ENCODE data around the gene PLD6.

The PLD6 gene

DNA sequence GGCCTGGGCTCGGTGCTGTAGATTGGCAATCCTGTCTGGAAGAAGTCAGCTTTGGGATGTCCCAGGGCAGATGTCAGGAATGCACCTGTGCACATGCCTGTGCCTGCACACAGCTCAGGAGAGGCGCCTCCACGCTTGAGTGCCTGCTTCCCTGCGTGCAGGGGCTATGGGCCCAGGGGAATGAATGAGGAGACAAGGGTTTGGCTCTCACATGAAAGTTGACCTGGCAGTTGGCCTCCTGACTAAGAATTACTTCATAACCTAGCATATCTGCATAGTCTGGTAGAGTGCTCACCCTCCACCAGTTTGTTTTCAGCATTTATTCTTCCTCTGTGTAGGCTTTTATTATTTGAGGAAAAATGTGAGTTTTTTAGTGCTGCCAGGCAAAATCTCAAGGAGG is 50.0 kb downstream of the PLD6 start:
- no peak for DNase-seq (ENCODE audit: low read depth, low spot score)

DNA sequence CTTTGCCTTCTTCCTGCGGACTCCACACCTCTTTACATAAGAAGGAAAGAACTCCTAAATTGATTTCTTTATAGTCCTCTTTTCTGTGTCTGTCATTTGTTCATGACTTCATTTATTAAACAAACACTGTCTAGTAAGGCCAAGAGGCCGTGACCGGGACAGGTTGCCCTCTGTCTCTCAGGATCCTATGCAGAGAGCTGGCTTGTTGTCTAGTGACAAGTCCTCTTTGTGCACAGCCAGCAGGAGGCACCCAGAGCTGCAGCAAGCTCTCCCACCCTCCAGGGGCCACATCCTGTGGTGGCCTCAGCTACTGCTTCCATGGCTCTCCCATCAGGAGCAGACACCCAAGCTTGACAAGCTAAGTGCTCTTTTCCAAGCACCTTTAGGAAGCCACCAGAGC is 50.6 kb downstream of the PLD6 start:
- DNase-seq (ENCODE audit: low read depth, low spot score), result no peak

DNA sequence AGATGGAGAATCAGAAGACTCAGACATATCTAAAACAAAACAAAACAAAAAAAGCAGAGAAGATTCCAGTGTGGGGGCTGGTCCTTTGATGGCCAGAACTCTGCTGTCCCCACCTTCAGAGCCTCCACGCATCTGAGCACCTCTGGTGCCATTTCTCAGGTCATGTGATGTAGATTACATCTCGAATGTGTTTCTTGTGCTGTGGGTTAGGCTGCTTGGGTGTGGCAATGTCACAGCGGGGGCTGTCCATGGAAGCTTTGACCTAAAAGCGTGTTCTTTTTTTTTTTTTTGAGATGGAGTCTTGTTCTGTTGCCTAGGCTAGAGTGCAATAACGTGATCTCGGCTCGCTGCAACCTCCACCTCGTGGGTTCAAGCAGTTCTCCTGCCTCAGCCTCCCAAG is 51.2 kb downstream of the PLD6 start:
- DNase-seq (ENCODE audit: low read depth, low spot score), result no peak

DNA sequence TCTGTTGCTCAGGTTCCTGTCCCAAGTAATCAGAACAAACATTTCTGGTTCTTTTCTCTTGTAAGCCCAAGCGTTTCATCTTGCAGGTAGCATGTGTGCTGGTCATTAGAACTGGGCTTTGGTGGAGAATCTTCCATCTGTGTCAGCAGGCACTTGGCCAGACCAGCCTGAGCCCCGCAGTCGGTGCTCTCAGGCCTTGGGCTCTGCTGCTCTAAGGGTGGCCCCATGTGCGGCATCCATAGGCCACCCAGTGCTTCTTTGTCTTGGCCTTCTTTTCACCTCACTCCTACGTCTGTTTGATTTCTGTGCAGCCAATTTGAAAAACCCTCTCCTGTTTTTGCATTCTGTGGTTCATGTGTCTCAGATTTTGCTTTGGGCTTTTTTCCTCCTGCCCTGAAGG is 51.6 kb downstream of the PLD6 start:
- no peak for DNase-seq (ENCODE audit: low read depth, low spot score)

DNA sequence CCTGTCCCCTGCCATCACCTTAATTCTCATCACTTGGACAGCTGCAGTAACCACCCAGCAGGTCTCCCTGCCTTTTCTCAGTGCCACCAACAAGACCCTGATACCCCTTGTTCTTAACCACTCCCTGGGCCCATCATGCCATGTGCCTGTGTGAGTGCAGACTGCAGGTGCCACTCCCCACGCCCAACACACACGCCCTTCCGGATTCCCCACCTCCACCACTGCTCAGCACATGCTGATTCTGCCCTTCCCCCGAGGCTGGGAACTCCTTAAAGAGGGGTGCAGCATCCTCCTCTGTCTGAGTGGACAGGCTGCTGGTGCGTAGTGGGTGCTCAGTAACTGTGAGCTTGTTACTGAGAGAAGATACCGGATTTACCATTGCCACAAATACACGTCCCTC is 52.4 kb downstream of the PLD6 start:
- no peak for DNase-seq (ENCODE audit: low read depth, low spot score)

DNA sequence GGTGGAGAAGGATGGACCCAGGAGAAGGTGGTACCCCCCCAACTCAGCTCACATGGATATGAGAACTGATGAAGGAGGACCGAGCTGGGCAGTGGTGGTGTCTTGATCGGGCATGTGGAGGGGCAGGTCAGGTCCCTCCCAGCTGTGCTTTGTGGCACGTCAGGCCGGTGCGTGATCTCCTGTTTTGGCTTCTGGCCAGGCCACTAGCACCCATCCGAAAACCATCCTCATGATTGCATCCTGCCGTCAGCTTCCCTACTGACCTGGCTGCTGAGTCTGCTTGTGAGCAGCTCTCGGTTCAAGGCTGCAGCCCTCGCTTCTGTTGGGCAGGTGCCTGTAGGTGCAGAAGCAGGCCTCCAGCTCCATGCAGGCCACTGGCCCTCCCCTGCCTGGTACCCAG is 53.1 kb downstream of the PLD6 start:
- DNase-seq (ENCODE audit: low read depth, low spot score), result no peak

DNA sequence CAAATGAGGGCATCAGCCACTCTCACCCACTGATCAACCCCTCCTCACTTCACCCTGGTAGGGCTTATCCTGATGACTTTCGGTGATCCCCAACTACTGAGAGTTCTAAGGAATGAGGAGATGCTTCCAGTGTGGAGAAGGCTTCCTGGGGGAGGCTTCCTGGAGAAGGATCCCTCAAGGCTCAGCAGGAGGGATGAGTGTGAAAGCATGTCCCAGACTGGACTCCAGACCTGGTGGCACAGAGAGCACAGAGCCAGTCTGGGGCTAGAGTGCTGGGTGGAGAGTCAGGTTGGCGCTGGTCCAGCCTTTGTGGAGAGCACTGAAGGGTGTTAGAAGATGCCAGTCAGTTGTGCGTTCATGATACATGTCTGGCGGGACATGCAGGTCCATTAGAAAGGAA is 53.7 kb downstream of the PLD6 start:
- DNase-seq (ENCODE audit: low read depth, low spot score), result no peak

DNA sequence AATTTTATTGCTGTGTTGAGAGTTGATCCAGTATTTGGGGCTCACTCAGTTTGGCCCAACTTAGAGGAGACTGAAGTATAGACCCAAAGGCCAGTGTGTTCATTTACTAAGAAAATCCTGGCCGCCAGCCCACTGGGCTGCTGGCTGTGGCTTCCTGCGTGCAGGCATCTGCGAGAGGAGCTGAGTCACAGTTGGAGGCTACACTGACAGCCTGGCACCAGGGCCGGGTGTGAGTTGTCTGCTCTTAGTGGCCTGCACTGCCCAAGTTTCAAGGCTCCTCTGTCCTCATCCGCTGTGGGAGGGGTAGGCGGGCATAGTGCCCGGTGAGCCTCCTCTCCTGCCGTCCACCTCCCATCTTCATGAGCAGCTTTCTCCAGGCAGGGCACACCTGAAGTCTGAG is 54.2 kb downstream of the PLD6 start:
- DNase-seq (ENCODE audit: low read depth, low spot score), result no peak

DNA sequence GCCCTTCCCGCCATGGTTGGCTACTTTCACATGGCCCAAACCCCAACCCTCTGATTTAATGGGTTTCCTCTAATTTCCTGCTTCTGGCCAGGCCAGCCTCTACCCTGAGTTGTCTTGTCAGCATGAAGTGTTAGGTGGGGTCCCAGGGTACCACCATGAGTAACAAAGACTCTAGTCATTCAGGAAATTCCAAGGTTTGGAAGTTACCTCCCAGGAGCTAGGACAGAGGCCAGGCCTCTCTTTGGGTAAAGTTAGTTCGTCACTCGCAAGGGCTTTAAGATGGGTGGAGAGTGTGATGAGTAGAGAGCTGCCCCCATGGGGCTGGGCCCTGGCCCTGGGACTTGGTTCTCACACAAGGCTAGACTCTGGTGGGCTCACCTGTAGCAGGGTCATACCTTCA is 54.6 kb downstream of the PLD6 start:
- no peak for DNase-seq (ENCODE audit: low read depth, low spot score)

DNA sequence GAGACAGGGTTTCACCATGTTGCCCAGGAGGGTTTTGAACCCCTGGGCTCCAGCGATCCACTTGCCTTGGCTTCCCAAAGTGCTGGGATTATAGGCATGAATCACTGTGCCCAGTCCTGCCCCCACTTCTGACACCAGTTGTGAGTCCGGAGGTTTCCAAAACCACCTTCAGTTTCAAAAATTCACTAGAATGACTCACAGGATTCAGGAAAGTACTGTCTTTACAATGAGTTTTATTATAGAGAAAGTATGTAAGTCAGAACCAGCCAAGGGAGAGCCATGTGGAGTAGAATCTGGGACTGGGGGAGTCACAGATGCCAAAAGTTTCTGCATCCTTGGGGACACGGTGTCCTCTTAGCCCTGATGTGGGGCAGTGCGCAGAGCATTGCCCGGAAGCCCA is 55.1 kb downstream of the PLD6 start:
- no peak for DNase-seq (ENCODE audit: low read depth, low spot score)

All from activated naive CD8-positive, alpha-beta T cell treated with anti-CD3 and anti-CD28 coated beads, Interleukin-2, amount 50 U/mL, for 16 hours (primary cell).